Effector memory CD8-positive, alpha-beta T cell (primary cell): ENCODE data around the gene CCNA2.

Experiments
- ATAC-seq: fragments of 150-1000 bp; cut with Tn5 transposase; replicated peaks from 2 replicates; pipeline ENCODE4 v1.10.0; 2021; ENCODE audit warnings: mild to moderate bottlenecking, moderate library complexity
- DNase-seq, 3 experiments: peaks; one replicate each; pipeline ENCODE4 v3.0.0; 2021
- H3K27ac Mint-ChIP-seq, 2 donors: one replicate each; pipeline ENCODE4 v1.8.0; 2022; ENCODE audit warnings: mild to moderate bottlenecking in 2 of 2, mixed read lengths in 2 of 2, moderate library complexity in 2 of 2
- H3K27me3 Mint-ChIP-seq, 2 donors: one replicate each; pipeline ENCODE4 v1.8.0; 2022; ENCODE audit warnings: mixed read lengths in 2 of 2
- H3K36me3 Mint-ChIP-seq: one replicate; pipeline ENCODE4 v1.8.0; 2022; ENCODE audit warnings: mild to moderate bottlenecking, moderate library complexity, mixed read lengths; ENCODE audit not compliant: insufficient read depth
- H3K4me1 Mint-ChIP-seq, 2 donors: one replicate each; pipeline ENCODE4 v1.8.0; 2022; ENCODE audit warnings: low read depth in 2 of 2, mixed read lengths in 2 of 2
- H3K4me3 Mint-ChIP-seq, 2 donors: one replicate each; pipeline ENCODE4 v1.8.0; 2022; ENCODE audit warnings: mild to moderate bottlenecking in 2 of 2, mixed read lengths in 2 of 2, moderate library complexity in 2 of 2
- H3K9me3 Mint-ChIP-seq, 2 donors: one replicate each; pipeline ENCODE4 v1.8.0; 2022; ENCODE audit warnings: mixed read lengths in 2 of 2

CCNA2 gene

GRCh38 chr4:121799208-121799823 lies 24.4 kb downstream of the CCNA2 start:
- Mint-ChIP-seq H3K4me3 (peak overlapping the region; percentile 26 to 87), H3K27me3 (peaks cover 0 to 8% of the 10 kb centered on the region in 2 donors), H3K4me1 (peaks cover 20 to 32% of the 10 kb centered on the region in 2 donors), H3K27ac (peak overlapping the region; percentile 96 to 98), H3K36me3 (peaks cover 30% of the 10 kb centered on the region), H3K9me3 (no peaks in the 10 kb centered on the region)
- ATAC-seq (no peak), DNase-seq (no peak)

- H3K27me3 Mint-ChIP-seq: peaks cover 0 to 8% of the 10 kb centered on the region in 2 donors
- H3K36me3 Mint-ChIP-seq: peaks cover 10% of the 10 kb centered on the region
- no peaks in the 10 kb centered on the region for H3K9me3 Mint-ChIP-seq
- DNase-seq: no peak
- H3K4me3 Mint-ChIP-seq: no peak overlapping the region
- no peak for ATAC-seq
- peaks cover 13 to 23% of the 10 kb centered on the region in 2 donors for H3K4me1 Mint-ChIP-seq
- peak overlapping the region in 1 of 2 donors; percentile 72 for H3K27ac Mint-ChIP-seq
Observed at GRCh38 chr4:121796283-121796682, 27.4 kb downstream of the CCNA2 start.

- H3K9me3 Mint-ChIP-seq: no peaks in the 10 kb centered on the region
- H3K4me3 Mint-ChIP-seq: no peak overlapping the region
- no peaks in the 10 kb centered on the region for H3K36me3 Mint-ChIP-seq
- ATAC-seq: no peak
- DNase-seq: no peak
- peaks cover 5 to 10% of the 10 kb centered on the region in 2 donors for H3K4me1 Mint-ChIP-seq
- H3K27ac Mint-ChIP-seq: peak overlapping the region in 1 of 2 donors; percentile 41
- peaks cover 0 to 19% of the 10 kb centered on the region in 2 donors for H3K27me3 Mint-ChIP-seq
Observed at GRCh38 chr4:121794505-121795188, 29.0 kb downstream of the CCNA2 start.

- Mint-ChIP-seq H3K36me3 (no peaks in the 10 kb centered on the region), H3K9me3 (no peaks in the 10 kb centered on the region), H3K27me3 (peaks cover 15 to 35% of the 10 kb centered on the region in 2 donors), H3K27ac (no peak overlapping the region), H3K4me1 (peaks cover 5 to 8% of the 10 kb centered on the region in 2 donors), H3K4me3 (no peak overlapping the region)
- DNase-seq (no peak), ATAC-seq (no peak)
Observed at GRCh38 chr4:121792966-121793365, 30.7 kb downstream of the CCNA2 start.

GRCh38 chr4:121791481-121791880 lies 32.2 kb downstream of the CCNA2 start:
- Mint-ChIP-seq H3K4me1 (peaks cover 5 to 8% of the 10 kb centered on the region in 2 donors), H3K27ac (no peak overlapping the region), H3K36me3 (no peaks in the 10 kb centered on the region), H3K9me3 (no peaks in the 10 kb centered on the region), H3K4me3 (no peak overlapping the region), H3K27me3 (peaks cover 22 to 40% of the 10 kb centered on the region in 2 donors)
- no peak for ATAC-seq
- no peak for DNase-seq

GRCh38 chr4:121790976-121791375 lies 32.7 kb downstream of the CCNA2 start:
- Mint-ChIP-seq H3K27ac (no peak overlapping the region), H3K4me1 (peaks cover 3 to 5% of the 10 kb centered on the region in 2 donors), H3K4me3 (no peak overlapping the region), H3K36me3 (no peaks in the 10 kb centered on the region), H3K27me3 (peaks cover 27 to 40% of the 10 kb centered on the region in 2 donors), H3K9me3 (no peaks in the 10 kb centered on the region)
- ATAC-seq: no peak
- no peak for DNase-seq

GRCh38 chr4:121789960-121790829 lies 33.5 kb downstream of the CCNA2 start:
- Mint-ChIP-seq H3K27me3 (peaks cover 28 to 47% of the 10 kb centered on the region in 2 donors), H3K4me1 (no peaks in the 10 kb centered on the region), H3K36me3 (no peaks in the 10 kb centered on the region), H3K9me3 (no peaks in the 10 kb centered on the region), H3K27ac (no peak overlapping the region), H3K4me3 (no peak overlapping the region)
- DNase-seq (no peak), ATAC-seq (no peak)

- H3K4me1 Mint-ChIP-seq: no peaks in the 10 kb centered on the region
- peaks cover under 1% of the 10 kb centered on the region for H3K36me3 Mint-ChIP-seq
- H3K9me3 Mint-ChIP-seq: no peaks in the 10 kb centered on the region
- no peak for ATAC-seq
- peaks cover 28 to 43% of the 10 kb centered on the region in 2 donors for H3K27me3 Mint-ChIP-seq
- no peak overlapping the region for H3K27ac Mint-ChIP-seq
- H3K4me3 Mint-ChIP-seq: no peak overlapping the region
- DNase-seq: no peak
Observed at GRCh38 chr4:121789455-121789854, 34.2 kb downstream of the CCNA2 start.

- peaks cover 28 to 42% of the 10 kb centered on the region in 2 donors for H3K27me3 Mint-ChIP-seq
- no peaks in the 10 kb centered on the region for H3K9me3 Mint-ChIP-seq
- no peak overlapping the region for H3K27ac Mint-ChIP-seq
- ATAC-seq (no peak), DNase-seq (no peak)
- H3K36me3 Mint-ChIP-seq: peaks cover 4% of the 10 kb centered on the region
- no peak overlapping the region for H3K4me3 Mint-ChIP-seq
- H3K4me1 Mint-ChIP-seq: no peaks in the 10 kb centered on the region
Observed at GRCh38 chr4:121788896-121789295, 34.8 kb downstream of the CCNA2 start.

GRCh38 chr4:121786221-121786620 lies 37.5 kb downstream of the CCNA2 start:
- DNase-seq (no peak), ATAC-seq (no peak)
- no peak overlapping the region for H3K4me3 Mint-ChIP-seq
- peaks cover 4% of the 10 kb centered on the region for H3K36me3 Mint-ChIP-seq
- H3K27ac Mint-ChIP-seq: no peak overlapping the region
- H3K4me1 Mint-ChIP-seq: no peaks in the 10 kb centered on the region
- H3K9me3 Mint-ChIP-seq: no peaks in the 10 kb centered on the region
- peaks cover 33 to 59% of the 10 kb centered on the region in 2 donors for H3K27me3 Mint-ChIP-seq

GRCh38 chr4:121785479-121785878 lies 38.2 kb downstream of the CCNA2 start:
- H3K27me3 Mint-ChIP-seq: peaks cover 36 to 62% of the 10 kb centered on the region in 2 donors
- peaks cover 4% of the 10 kb centered on the region for H3K36me3 Mint-ChIP-seq
- DNase-seq: no peak
- no peaks in the 10 kb centered on the region for H3K4me1 Mint-ChIP-seq
- no peak for ATAC-seq
- no peaks in the 10 kb centered on the region for H3K9me3 Mint-ChIP-seq
- H3K27ac Mint-ChIP-seq: no peak overlapping the region
- H3K4me3 Mint-ChIP-seq: no peak overlapping the region

- Mint-ChIP-seq H3K4me3 (no peak overlapping the region), H3K9me3 (no peaks in the 10 kb centered on the region), H3K4me1 (no peaks in the 10 kb centered on the region), H3K27me3 (peaks cover 36 to 63% of the 10 kb centered on the region in 2 donors), H3K36me3 (peaks cover 4% of the 10 kb centered on the region), H3K27ac (no peak overlapping the region)
- ATAC-seq (no peak), DNase-seq (no peak)
Observed at GRCh38 chr4:121784975-121785374, 38.7 kb downstream of the CCNA2 start.

GRCh38 chr4:121784401-121784800 lies 39.3 kb downstream of the CCNA2 start:
- H3K4me1 Mint-ChIP-seq: no peaks in the 10 kb centered on the region
- H3K4me3 Mint-ChIP-seq: no peak overlapping the region
- no peak for DNase-seq
- no peak overlapping the region for H3K27ac Mint-ChIP-seq
- H3K9me3 Mint-ChIP-seq: no peaks in the 10 kb centered on the region
- ATAC-seq: no peak
- peaks cover 4% of the 10 kb centered on the region for H3K36me3 Mint-ChIP-seq
- peaks cover 34 to 62% of the 10 kb centered on the region in 2 donors for H3K27me3 Mint-ChIP-seq
